ENCODE results near the gene KATNB1.
"Not testable (repeated sequence)": the region's sequence is repeated elsewhere in the genome, so short reads cannot be mapped to it uniquely, and the experiment has no call there.

KATNB1 gene

GRCh38 chr16:57711993-57712392 is 23.6 kb upstream of the KATNB1 start:
- TF ChIP-seq OSR1 (CRISPR knock-in tag; IDR thresholded peaks at IDR 0.05) (no peak), ESRRG (CRISPR knock-in tag; IDR thresholded peaks at IDR 0.05) (no peak), BACH2 (CRISPR knock-in tag; IDR thresholded peaks at IDR 0.05; ENCODE audit: borderline replicate concordance) (no peak), ZC3H10 (CRISPR knock-in tag; IDR thresholded peaks at IDR 0.05) (no peak), ZNF70 (CRISPR knock-in tag; IDR thresholded peaks at IDR 0.05) (no peak)

GRCh38 chr16:57712569-57712968 is 23.0 kb upstream of the KATNB1 start:
- ATAC-seq, result not testable (repeated sequence)

More at GRCh38 chr16:57711993-57712392, 23.6 kb upstream of the KATNB1 start:
- no peak for ATAC-seq

- no peak for TF ChIP-seq RARB (CRISPR knock-in tag; IDR thresholded peaks at IDR 0.05)
- ATAC-seq, result no peak
Observed at GRCh38 chr16:57713596-57713995, 22.0 kb upstream of the KATNB1 start.

GRCh38 chr16:57714047-57714446 is 21.5 kb upstream of the KATNB1 start:
- TF ChIP-seq ZFP30 (CRISPR knock-in tag; IDR thresholded peaks at IDR 0.05) (no peak), ZNF70 (CRISPR knock-in tag; IDR thresholded peaks at IDR 0.05) (no peak), PATZ1 (CRISPR knock-in tag; IDR thresholded peaks at IDR 0.05; ENCODE audit: borderline replicate concordance) (no peak), RARB (CRISPR knock-in tag; IDR thresholded peaks at IDR 0.05) (no peak), POU6F1 (CRISPR knock-in tag; IDR thresholded peaks at IDR 0.05; ENCODE audit: borderline replicate concordance, low read depth) (no peak), TSHZ2 (CRISPR knock-in tag; IDR thresholded peaks at IDR 0.05) (no peak), CSRNP3 (CRISPR knock-in tag; IDR thresholded peaks at IDR 0.05) (no peak), ZNF8 (CRISPR knock-in tag; IDR thresholded peaks at IDR 0.05) (no peak), ZC3H10 (CRISPR knock-in tag; IDR thresholded peaks at IDR 0.05) (no peak), PPARA (CRISPR knock-in tag; IDR thresholded peaks at IDR 0.05; ENCODE audit: borderline replicate concordance) (no peak), BACH2 (CRISPR knock-in tag; IDR thresholded peaks at IDR 0.05; ENCODE audit: borderline replicate concordance) (no peak), TOX (CRISPR knock-in tag; IDR thresholded peaks at IDR 0.05; ENCODE audit: borderline replicate concordance) (no peak), CSDC2 (CRISPR knock-in tag; IDR thresholded peaks at IDR 0.05) (no peak), ZNF565 (CRISPR knock-in tag; conservative IDR thresholded peaks at IDR 0.05; ENCODE audit: low read depth) (no peak), CREB5 (CRISPR knock-in tag; IDR thresholded peaks at IDR 0.05; ENCODE audit: low read depth) (no peak), GLIS3 (CRISPR knock-in tag; IDR thresholded peaks at IDR 0.05) (no peak)
- ATAC-seq, result no peak

- ATAC-seq, result peak; percentile 97
- TF ChIP-seq ISL1 (CRISPR knock-in tag; IDR thresholded peaks at IDR 0.05), result no peak
- no peak for TF ChIP-seq TSHZ2 (CRISPR knock-in tag; IDR thresholded peaks at IDR 0.05)
- TF ChIP-seq ARNTL (CRISPR knock-in tag; IDR thresholded peaks at IDR 0.05; ENCODE audit: borderline replicate concordance, low read depth), result no peak
- no peak for TF ChIP-seq ZNF565 (CRISPR knock-in tag; conservative IDR thresholded peaks at IDR 0.05; ENCODE audit: low read depth)
- no peak for TF ChIP-seq ZC3H10 (CRISPR knock-in tag; IDR thresholded peaks at IDR 0.05)
- no peak for TF ChIP-seq POU6F1 (CRISPR knock-in tag; IDR thresholded peaks at IDR 0.05; ENCODE audit: borderline replicate concordance, low read depth)
- no peak for TF ChIP-seq BACH2 (CRISPR knock-in tag; IDR thresholded peaks at IDR 0.05; ENCODE audit: borderline replicate concordance)
- TF ChIP-seq TCF4 (CRISPR knock-in tag; IDR thresholded peaks at IDR 0.05; ENCODE audit: borderline replicate concordance), result no peak
- no peak for TF ChIP-seq ZFP30 (CRISPR knock-in tag; IDR thresholded peaks at IDR 0.05)
Observed at GRCh38 chr16:57720142-57720575, 15.4 kb upstream of the KATNB1 start.
